ENCODE data around the gene PPIL1. TPM values are rescaled to one million over a fixed set of nuclear protein-coding genes. Genes with fewer than 3 reads are reported as not detected.
"Not testable (repeated sequence)": the region's sequence is repeated elsewhere in the genome, so short reads cannot be mapped to it uniquely, and the experiment has no call there.

The PPIL1 gene
- total RNA-seq, 2 experiments from 2014 or later, result 34.5 to 35.6 TPM

DNA sequence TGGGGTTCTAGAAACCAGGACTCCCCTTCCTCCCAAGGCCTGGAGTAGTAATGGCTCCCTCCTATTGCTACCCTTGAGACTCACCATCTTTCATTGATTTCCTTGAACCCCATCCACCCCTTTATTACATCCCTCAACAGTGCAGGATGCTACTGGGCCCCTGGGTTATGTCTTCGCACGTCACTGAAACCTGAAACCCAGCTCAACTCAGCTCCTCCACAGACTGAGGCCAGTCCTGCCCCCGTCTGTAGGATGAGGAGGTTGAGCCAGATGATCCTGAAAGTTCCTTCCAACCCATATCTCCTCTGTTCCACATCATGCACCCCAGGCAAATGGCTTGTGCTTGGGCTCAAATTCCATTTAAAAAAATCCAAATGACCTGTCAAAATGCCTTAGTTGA is 56.8 kb downstream of the PPIL1 start:
- CTCF ChIA-PET, result interaction anchor here (1.0 kb wide), 1 partner anchor 94 kb away, joined by 3 read pairs; no protein-coding TSS in a partner anchor
- no peaks in the 10 kb centered on the region for H3K36me3 Mint-ChIP-seq (ENCODE audit: low read depth)
- no peak overlapping the region for H3K4me3 Mint-ChIP-seq
- TF ChIP-seq, protein P1, sequence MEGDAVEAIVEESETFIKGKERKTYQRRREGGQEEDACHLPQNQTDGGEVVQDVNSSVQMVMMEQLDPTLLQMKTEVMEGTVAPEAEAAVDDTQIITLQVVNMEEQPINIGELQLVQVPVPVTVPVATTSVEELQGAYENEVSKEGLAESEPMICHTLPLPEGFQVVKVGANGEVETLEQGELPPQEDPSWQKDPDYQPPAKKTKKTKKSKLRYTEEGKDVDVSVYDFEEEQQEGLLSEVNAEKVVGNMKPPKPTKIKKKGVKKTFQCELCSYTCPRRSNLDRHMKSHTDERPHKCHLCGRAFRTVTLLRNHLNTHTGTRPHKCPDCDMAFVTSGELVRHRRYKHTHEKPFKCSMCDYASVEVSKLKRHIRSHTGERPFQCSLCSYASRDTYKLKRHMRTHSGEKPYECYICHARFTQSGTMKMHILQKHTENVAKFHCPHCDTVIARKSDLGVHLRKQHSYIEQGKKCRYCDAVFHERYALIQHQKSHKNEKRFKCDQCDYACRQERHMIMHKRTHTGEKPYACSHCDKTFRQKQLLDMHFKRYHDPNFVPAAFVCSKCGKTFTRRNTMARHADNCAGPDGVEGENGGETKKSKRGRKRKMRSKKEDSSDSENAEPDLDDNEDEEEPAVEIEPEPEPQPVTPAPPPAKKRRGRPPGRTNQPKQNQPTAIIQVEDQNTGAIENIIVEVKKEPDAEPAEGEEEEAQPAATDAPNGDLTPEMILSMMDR (IDR thresholded peaks at IDR 0.05), result no peak
- H3K27me3 Mint-ChIP-seq, result no peaks in the 10 kb centered on the region
- intact Hi-C loops (cut with micrococcal nuclease), result no loop called here
- DNase-seq (no peak), ATAC-seq (no peak)
- no peaks in the 10 kb centered on the region for H3K9me3 Mint-ChIP-seq
- no peak overlapping the region for H3K27ac Mint-ChIP-seq
- POLR2A ChIA-PET, result no interaction called here
- no peaks in the 10 kb centered on the region for H3K4me1 Mint-ChIP-seq (ENCODE audit: low read depth)

DNA sequence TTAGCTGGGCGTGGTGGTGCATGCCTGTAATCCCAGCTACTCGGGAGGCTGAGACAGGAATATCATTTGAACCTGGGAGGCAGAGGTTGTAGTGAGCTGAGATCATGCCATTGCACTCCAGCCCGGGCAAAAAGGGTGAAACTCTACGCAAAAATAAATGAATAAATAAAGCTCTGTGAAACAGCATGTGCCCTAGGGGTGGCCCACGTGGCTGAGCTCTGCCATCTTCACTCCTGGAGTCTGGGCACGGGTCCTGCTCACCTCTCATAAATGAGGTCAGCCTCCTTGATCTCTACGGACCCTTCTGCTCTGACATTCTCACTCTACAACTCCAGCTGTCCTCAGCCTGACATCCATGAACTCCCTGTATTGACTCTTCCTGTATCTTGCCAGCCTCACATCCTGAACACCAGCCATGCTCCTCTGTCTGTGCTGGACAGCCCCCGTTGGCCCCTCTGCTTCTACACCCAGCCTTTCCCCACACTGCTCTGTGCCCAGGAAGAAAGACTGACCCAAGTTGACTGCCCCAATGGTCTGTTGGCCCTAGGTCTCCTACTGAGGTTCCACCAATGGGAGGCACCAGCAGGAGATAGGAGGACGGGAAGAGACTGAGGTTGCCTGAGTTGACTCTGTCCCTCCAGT is 57.3 kb downstream of the PPIL1 start:
- intact Hi-C loops (cut with micrococcal nuclease), result no loop called here
- ATAC-seq, result no peak
- POLR2A ChIA-PET, result no interaction called here
- CTCF ChIA-PET, result interaction anchor here (1.0 to 3.9 kb wide), 4 partner anchors 35 to 93 kb away, joined by 3 to 12 read pairs (median 4); no protein-coding TSS in a partner anchor
- TF ChIP-seq, protein P1 (IDR thresholded peaks at IDR 0.05), result no peak
- Mint-ChIP-seq H3K4me3 (no peak overlapping the region), H3K4me1 (ENCODE audit: low read depth) (no peaks in the 10 kb centered on the region), H3K27me3 (no peaks in the 10 kb centered on the region), H3K27ac (no peak overlapping the region), H3K36me3 (ENCODE audit: low read depth) (no peaks in the 10 kb centered on the region), H3K9me3 (no peaks in the 10 kb centered on the region)
- no peak for DNase-seq

DNA sequence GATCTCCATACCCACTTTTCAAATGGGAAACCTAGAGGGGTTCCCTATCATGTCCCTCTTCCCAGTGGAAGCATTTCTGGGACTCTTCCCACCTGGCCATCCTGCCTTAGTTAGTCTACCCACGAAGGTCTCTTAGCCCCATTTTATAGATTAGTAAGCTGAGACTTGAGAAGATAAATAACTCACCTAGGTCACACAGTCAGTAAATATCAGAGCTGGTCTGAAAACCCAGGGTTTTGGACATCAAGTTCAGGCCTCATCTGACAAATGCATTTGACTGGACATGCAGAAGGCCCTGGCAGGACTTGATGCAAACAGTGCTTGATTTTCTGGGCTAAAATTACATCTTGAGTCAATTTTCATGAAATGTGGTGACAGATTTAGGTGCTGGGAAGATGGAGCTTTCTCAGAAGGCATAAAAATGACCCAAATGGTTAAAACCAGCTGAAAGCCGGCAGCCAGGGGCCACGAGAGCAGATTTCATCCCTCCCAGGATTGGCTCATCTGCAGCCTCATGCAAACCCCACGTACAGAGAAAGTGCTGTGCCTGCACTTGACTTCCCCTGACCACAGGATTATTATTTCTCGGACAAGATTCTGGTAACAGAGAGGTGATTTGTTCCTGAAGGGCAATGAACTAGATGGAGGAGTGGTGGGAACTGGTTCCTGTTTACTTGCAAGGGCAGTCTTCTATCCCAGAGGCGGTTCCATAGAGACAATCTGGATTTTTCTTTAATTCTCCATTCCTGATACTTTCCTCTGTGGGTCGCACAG is 58.5 kb downstream of the PPIL1 start:
- Mint-ChIP-seq H3K27me3 (no peaks in the 10 kb centered on the region), H3K36me3 (ENCODE audit: low read depth) (no peaks in the 10 kb centered on the region), H3K27ac (no peak overlapping the region), H3K4me1 (ENCODE audit: low read depth) (no peaks in the 10 kb centered on the region), H3K4me3 (no peak overlapping the region), H3K9me3 (no peaks in the 10 kb centered on the region)
- intact Hi-C loops (cut with micrococcal nuclease), result no loop called here
- ChIA-PET POLR2A (no interaction called here), CTCF (interaction anchor here (1.4 to 3.9 kb wide), 2 partner anchors 33 to 57 kb away, joined by 3 to 12 read pairs; no protein-coding TSS in a partner anchor)
- no peak for ATAC-seq
- TF ChIP-seq, protein P1 (IDR thresholded peaks at IDR 0.05), result no peak
- DNase-seq, result no peak

DNA sequence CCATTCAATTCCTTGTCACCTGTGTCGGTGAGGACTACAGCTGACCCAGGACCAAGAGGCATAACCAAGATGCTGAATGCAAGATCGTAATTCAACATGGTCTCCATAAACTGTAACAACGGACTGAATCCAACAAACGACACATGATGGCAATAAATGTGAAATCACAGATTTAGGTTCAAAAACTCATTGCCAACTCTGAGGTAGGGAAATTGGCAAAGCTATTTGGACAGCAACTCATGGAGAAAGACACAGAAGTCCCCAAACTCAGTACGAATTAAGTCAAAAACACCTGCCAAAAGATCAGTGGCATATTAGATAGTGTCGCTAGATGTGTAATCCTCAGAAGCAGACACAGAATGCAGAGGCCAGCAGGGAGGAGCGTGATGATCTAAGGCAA is 60.4 kb downstream of the PPIL1 start:
- CTCF ChIA-PET, result interaction anchor here (1.3 to 3.9 kb wide), 2 partner anchors 31 to 37 kb away, joined by 3 to 12 read pairs; no protein-coding TSS in a partner anchor
- POLR2A ChIA-PET, result interaction anchor here (1.0 kb wide), 1 partner anchor 12 kb away, joined by 4 read pairs; no protein-coding TSS in a partner anchor
- DNase-seq (no peak), ATAC-seq (no peak)
- Mint-ChIP-seq H3K27me3 (no peaks in the 10 kb centered on the region), H3K4me3 (no peak overlapping the region), H3K36me3 (ENCODE audit: low read depth) (no peaks in the 10 kb centered on the region), H3K4me1 (ENCODE audit: low read depth) (no peaks in the 10 kb centered on the region), H3K27ac (no peak overlapping the region), H3K9me3 (no peaks in the 10 kb centered on the region)
- intact Hi-C loops (cut with micrococcal nuclease), result no loop called here
- TF ChIP-seq, protein P1 (IDR thresholded peaks at IDR 0.05), result no peak

DNA sequence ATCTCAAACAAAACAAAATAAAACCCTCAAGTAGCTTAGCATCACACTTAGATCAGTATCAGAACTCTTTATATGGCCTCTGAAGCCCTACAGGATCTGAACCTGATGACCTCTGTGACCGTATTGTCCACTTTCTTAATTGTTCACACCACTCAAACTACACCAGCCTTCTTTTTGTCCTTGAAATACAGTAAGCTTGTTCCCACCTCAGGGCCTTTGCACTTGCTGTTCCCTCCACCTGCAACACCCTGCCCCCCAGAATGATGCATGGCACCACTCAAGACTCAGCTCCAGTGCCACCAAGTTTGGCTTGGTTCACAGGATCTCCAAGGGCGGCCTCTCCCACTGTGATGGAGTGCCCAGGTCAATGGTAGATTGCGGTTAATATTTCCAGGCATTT is 61.1 kb downstream of the PPIL1 start:
- Mint-ChIP-seq H3K4me1 (ENCODE audit: low read depth) (no peaks in the 10 kb centered on the region), H3K36me3 (ENCODE audit: low read depth) (no peaks in the 10 kb centered on the region), H3K27me3 (no peaks in the 10 kb centered on the region), H3K4me3 (no peak overlapping the region), H3K9me3 (no peaks in the 10 kb centered on the region), H3K27ac (no peak overlapping the region)
- DNase-seq (no peak), ATAC-seq (no peak)
- ChIA-PET POLR2A (interaction anchor here (1.2 kb wide), 1 partner anchor 57 kb away, joined by 4 read pairs; no protein-coding TSS in a partner anchor), CTCF (interaction anchor here (1.3 to 3.9 kb wide), 2 partner anchors 31 to 38 kb away, joined by 3 to 12 read pairs; no protein-coding TSS in a partner anchor)
- TF ChIP-seq, protein P1 (IDR thresholded peaks at IDR 0.05), result no peak
- intact Hi-C loops (cut with micrococcal nuclease), result no loop called here

DNA sequence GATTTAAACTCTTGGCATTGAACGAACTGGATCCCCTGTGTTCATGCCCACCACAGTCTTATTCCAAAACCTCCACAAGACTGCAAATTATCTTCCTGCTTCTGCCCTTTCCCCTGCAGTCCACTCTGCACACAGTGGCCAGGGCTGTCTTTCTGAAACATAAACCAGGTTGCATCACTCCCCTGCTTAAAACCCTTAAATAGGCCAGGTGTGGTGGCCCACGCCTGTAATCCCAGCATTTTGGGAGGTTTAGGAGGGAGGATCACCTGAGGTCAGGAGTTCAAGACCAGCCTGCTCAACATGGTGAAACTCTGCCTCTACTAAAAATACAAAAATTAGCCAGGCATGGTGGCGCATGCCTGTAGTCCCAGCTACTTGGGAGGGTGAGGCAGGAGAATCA is 61.6 kb downstream of the PPIL1 start:
- CTCF ChIA-PET, result interaction anchor here (1.3 kb wide), 1 partner anchor 38 kb away, joined by 3 read pairs; no protein-coding TSS in a partner anchor
- ATAC-seq; DNase-seq; H3K27me3 Mint-ChIP-seq; H3K4me1 Mint-ChIP-seq (ENCODE audit: low read depth); H3K4me3 Mint-ChIP-seq; H3K27ac Mint-ChIP-seq; intact Hi-C loops (cut with micrococcal nuclease); H3K36me3 Mint-ChIP-seq (ENCODE audit: low read depth); H3K9me3 Mint-ChIP-seq: not testable (repeated sequence)
- POLR2A ChIA-PET, result interaction anchor here (1.2 kb wide), 1 partner anchor 57 kb away, joined by 4 read pairs; no protein-coding TSS in a partner anchor

All from activated CD8-positive, alpha-beta T cell treated with anti-CD3 and anti-CD28 coated beads for 36 hours (primary cell).